KOPT-K1 (cell line): ENCODE results near the gene PNPLA5.

Source experiments
- H3K27ac ChIP-seq: fragments of 200-600 bp; sonication (generic); 2 replicates; pipeline ENCODE4 v1.5.1; 2016; ENCODE audit warnings: antibody characterized with exemption, mild to moderate bottlenecking, low read depth, low read length; ENCODE audit not compliant: poor library complexity, severe bottlenecking
- H3K36me3 ChIP-seq: fragments of 200-600 bp; sonication (generic); 2 replicates; pipeline ENCODE4 v1.5.1; 2017; ENCODE audit warnings: antibody characterized with exemption, mild to moderate bottlenecking, low read length, moderate library complexity; ENCODE audit not compliant: insufficient read depth
- H3K9me3 ChIP-seq: fragments of 200-600 bp; sonication (generic); 2 replicates; pipeline ENCODE4 v1.5.1; 2017; ENCODE audit warnings: antibody characterized with exemption, low read length, mild to moderate bottlenecking; ENCODE audit not compliant: insufficient read depth, poor library complexity, severe bottlenecking

Gene PNPLA5

DNA sequence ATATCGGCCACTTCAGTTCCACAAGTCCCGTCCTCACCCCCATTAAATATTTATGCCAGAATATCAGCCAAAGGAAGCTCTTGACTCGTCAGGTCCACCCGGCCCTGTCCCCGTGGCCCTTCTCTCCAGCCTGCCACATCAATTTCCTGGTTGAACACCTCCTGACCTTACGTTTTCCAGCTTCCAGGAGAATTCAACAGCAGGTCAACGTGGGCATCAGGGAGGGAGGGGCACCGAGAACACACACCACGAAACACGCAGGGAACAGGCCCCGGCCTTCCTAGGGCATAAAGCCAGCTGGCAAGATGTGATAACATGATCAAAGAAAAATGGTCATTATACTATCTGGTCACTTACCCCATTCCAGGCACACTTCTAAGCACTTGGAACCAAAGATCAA, 44.8 kb downstream of the PNPLA5 start:
- Histone ChIP-seq H3K9me3 (no peaks in the 10 kb centered on the region), H3K36me3 (no peaks in the 10 kb centered on the region), H3K27ac (no peak overlapping the region)

DNA sequence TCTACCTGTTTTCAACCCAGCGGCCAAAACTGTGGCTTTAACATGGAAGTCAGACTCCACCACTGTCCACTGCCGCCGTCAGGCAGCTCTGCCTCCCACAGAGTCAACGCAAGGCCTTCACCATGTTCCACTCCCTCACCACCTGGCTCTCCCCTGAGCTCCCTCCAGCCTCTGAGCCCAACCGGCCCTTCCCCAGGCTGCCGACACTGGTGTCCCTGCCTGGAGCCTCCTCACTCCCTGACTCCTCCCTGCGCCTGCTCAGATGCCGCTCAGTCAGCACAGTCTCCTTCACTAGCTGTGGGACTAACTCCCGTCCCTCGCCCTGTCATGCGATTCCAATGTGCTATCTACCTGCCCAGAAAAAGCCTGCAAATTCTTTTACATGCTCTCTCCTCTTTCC, 45.8 kb downstream of the PNPLA5 start:
- Histone ChIP-seq H3K27ac (no peak overlapping the region), H3K36me3 (no peaks in the 10 kb centered on the region), H3K9me3 (no peaks in the 10 kb centered on the region)

DNA sequence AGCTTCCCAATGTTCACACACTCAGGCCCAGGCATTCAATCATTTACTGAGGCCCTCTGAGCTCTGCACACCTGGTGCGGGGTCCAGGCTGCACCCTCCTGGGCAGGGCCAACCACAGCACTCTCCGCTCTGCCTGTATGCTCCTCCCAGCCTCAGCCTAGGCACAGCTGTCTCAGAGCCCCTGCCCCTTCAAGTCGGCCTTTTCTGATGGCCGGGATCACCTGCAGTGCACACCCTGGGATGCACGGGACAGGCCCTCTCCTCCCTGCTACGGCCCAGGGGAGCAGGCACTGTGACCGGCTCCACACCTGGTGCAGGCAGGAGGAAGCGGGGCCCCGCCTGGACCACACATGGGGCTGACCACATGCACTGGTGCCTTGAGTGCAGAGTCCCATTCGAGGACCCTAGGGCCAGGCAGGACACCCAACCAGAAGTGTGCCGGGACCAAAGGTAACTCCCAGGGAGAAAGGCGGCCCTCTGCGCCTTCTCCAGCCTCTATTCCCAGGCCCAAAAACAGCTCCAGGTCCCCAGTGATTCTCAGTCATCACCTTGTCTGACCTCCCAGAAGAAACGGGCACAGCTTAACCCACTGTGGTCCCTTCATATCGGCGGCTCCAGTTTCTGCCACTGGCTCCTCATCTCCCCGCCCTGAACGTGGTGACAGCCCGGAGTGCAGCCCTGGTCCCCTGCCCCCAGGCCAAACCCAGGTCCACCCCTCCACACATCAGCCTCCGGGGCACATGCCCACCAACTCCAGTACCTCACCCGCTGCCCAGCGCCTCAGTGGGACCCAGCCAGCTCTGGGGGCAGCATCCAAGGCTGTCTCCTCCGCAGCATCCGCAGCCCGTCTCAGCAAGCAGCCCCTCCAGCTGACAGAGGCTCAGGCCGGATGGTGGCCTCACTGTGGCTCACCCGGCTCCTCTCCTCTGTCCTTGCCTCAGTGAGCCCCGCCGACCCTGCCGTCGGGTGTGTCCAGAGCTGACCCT, 47.0 kb downstream of the PNPLA5 start:
- Histone ChIP-seq H3K36me3 (no peaks in the 10 kb centered on the region), H3K27ac (no peak overlapping the region), H3K9me3 (no peaks in the 10 kb centered on the region)

DNA sequence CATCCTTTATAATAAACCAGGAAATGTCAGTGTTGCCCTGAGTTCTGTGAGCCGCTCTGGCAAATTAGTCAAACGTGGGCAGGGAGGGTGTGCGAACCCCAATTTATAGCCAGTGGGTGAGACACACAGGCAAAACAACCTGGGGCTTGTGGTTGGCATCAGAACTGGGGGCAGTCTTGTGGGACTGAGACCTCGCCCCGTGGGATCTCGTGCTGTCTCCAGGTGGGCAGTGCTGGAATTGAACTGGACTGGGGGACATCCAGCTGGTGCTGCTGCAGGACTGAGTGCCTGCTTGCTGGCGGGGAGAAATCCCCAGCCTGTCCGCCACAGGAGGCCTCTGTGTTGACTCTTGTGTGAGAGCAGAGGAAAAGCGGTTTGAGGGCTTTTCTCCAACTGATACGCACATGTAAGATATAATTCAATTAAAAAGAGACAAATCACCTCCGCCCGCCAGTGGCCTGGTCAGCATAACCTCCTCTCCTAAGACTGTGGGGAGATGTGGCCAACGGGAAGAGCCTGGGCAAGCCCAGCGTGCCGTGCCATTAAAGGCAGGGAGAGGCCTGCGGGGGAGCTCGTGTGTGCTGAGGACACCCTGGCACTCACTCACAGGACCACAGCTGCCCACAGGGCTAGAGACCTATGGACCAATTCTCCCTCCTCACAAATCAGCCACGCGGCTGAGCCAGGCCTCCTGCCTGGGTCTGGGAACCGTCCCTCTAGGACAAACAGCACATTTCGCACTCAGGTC, 47.9 kb downstream of the PNPLA5 start:
- Histone ChIP-seq H3K9me3 (no peaks in the 10 kb centered on the region), H3K36me3 (no peaks in the 10 kb centered on the region), H3K27ac (no peak overlapping the region)

DNA sequence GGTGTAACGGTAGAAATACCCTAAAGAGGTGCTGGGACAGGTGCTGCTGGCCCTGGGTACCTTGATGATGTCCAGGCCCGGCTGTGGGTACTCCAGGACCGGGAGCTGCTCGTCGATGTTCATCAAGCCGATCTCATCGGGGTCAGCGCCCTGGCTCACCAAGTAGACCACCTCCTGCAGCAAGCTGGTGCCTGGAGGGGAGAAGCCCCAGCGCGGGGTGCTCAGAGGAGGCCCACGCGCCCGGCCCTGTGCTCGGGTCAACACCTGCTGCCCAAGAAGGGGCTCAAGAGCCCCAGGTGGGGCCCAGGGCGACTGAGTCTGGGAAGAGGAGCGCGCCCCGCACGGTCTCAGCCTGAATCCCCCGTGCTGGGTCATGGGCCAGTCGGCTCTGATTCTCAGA, 50.1 kb downstream of the PNPLA5 start:
- no peaks in the 10 kb centered on the region for H3K36me3 ChIP-seq
- H3K27ac ChIP-seq, result no peak overlapping the region

DNA sequence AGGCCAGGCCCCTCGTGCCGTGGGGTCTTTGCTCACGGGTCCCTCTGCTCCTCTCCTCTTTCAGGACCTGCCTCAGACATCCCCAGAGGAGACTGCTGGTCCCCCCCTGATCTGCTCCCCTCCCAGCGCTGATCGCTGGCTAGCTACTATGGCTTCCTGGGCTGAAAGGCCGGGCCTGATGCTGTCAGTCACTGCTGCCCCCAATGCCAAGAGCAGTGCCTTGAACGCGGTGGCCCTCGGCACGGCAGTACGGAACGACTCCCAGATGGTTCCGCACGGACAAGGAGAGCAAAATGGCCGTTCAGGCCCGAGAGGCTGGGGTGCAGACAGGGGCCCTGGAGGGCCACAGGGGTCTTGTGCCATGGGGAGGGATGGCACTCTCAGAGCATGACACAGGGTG, 51.0 kb downstream of the PNPLA5 start:
- Histone ChIP-seq H3K36me3 (no peaks in the 10 kb centered on the region), H3K27ac (no peak overlapping the region)

More for the DNA sequence above, 50.1 kb downstream of the PNPLA5 start:
- no peaks in the 10 kb centered on the region for H3K9me3 ChIP-seq

DNA sequence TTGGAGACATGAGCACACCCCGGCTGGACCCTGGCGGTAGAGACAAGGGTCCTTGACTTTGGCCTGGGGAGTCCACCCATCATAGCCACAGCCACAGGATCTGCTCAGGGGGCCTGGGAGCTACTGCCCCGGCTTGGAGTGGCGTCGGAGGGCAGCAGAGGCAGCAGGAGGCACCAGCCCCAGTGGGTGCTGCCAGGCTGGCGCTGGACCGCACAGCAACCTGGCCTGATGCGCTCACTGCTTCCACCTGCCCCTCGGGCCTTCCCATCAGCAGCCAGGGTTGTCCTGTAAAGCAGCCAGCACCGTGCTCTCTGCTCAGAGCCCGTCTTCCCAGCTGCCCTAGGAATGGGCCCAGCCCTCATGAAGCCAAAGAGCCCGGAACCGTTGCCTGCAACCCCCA, 51.4 kb downstream of the PNPLA5 start:
- Histone ChIP-seq H3K36me3 (no peaks in the 10 kb centered on the region), H3K9me3 (no peaks in the 10 kb centered on the region), H3K27ac (no peak overlapping the region)

More for the DNA sequence above, 51.0 kb downstream of the PNPLA5 start:
- H3K9me3 ChIP-seq, result no peaks in the 10 kb centered on the region

DNA sequence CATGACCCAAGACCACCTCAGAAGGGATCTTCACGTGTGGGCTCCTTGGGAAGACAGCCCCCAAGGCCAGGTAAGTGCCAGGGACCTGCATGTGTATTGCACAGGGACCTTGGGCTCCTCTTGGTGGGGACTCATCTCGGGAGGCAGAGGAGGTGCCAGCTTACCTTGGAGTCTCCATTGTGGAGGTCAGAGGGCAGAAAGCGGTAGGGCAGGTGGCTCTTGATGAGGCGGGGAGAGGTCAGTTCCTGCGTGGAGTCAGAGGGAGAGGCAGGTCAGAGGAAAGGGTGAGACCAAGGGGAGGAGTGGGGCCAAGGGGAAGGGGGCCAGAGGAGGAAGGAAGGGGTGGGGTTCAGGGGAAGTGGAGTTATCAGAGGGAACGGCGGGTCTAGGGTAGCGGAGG, 52.0 kb downstream of the PNPLA5 start:
- H3K27ac ChIP-seq, result no peak overlapping the region
- no peaks in the 10 kb centered on the region for H3K36me3 ChIP-seq
- no peaks in the 10 kb centered on the region for H3K9me3 ChIP-seq

DNA sequence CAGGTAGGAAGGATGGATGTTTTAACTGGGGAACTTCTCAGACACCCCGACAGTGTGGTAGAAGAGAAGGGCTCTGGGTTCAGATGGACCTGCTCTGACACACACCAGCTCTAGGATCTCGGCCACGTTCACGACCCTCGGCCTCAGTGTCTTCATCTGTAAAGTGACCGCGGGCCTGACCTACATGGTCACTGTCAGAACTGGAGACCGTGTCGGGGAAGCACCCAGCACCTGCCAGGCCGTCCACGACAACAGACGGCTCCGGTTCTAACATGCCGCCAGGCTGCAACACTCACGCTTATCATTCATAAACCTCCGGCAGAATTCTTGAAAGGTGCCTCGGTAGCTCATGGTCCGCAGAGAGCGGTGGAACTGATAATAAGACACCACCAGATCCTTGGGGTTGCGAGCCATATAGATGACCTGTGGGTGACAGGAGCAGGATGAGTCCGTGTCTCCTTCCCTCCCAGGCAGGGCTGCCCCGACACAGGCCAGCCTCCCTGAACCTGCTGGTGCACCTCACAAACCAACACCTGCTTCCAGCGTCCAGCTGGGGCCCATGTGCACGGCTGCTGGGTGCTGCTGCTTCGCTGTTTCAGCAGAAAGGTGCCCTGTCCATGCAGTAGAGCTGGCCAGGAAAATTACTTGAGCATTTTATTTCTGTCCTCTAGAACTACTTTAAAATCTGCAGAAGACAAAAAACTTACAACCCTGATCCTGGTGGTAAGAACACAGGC, 53.1 kb downstream of the PNPLA5 start:
- no peaks in the 10 kb centered on the region for H3K9me3 ChIP-seq
- no peak overlapping the region for H3K27ac ChIP-seq
- H3K36me3 ChIP-seq, result no peaks in the 10 kb centered on the region

DNA sequence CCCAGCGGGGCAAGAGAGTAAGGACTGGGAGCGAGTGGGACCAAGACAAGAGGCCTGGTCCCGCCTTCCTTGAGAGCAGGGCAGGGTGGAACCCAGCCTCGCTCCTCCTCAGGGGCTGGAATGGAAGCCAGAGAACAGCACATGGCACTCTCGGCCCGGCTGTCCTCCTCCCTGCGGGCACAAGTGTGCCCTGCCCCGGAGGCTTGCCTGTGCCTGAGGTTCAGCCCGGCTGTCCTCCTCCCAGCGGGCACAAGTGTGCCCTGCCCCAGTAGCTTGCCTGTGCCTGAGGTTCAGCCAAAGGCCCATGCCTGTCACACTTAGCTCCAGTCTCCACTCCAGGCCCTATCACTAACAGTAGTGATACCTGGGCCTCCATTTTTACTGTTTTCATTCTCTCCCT, 53.7 kb downstream of the PNPLA5 start:
- H3K27ac ChIP-seq, result no peak overlapping the region
- H3K9me3 ChIP-seq, result no peaks in the 10 kb centered on the region
- H3K36me3 ChIP-seq, result no peaks in the 10 kb centered on the region

DNA sequence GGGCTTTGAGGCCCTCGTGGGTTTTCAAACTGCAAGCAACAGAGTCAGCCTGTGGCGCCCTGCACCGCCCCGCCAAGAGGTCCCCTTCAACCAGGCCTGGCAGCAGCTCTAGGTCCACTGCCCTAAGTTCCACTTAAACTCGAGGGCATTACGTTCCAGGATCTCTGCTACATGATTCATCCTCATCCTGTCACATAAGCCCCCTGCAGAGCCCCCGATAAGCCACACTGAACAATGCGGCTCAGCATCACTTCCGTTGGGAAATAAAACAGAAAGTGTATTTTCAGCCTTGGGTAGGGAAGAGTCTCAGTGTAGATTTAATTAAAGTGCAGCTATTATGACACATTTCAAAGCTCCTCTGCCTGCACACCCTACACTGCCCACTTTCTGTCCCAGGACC, 54.1 kb downstream of the PNPLA5 start:
- H3K9me3 ChIP-seq, result no peaks in the 10 kb centered on the region
- H3K27ac ChIP-seq, result no peak overlapping the region
- no peaks in the 10 kb centered on the region for H3K36me3 ChIP-seq

DNA sequence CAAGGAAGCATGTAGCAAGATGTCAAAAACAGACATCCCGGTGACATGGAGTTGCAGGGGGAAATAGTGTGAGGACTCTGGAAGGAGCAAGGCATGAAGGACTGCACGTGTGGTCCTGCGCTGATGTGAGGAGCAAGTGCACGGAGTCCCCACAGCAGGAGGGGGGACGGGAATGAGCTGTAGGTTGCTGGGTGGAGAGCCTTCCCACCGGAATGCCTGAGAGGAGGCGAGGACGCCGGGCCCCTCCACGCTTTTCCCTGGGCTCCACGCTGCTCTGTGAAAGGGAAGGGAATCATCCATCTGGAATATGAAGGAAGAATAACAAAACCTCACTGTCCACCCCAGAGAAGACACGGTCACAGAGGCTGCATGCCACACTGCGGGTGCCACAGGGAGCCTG, 56.1 kb downstream of the PNPLA5 start:
- Histone ChIP-seq H3K36me3 (no peaks in the 10 kb centered on the region), H3K9me3 (no peaks in the 10 kb centered on the region)

DNA sequence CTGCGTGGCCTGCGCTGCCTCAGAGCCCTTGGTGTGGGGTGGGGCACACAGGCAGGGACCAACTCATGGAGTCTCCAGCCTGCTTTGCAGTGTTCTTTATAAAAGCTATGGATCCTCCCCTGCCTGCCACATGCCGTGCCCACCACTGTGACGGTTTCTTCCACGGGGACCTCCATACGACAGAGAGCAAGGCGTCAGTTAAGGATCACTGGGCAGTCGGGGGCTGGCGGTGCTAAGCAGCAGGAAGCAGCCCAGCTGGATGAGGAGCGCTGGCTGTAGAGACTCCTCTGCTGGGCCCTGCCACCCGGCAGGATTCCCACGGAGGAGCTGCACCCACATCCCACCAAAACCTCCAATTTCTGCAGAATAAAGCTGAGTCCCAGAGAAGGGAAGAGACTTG, 56.6 kb downstream of the PNPLA5 start:
- no peaks in the 10 kb centered on the region for H3K36me3 ChIP-seq

More for the DNA sequence above, 56.1 kb downstream of the PNPLA5 start:
- no peak overlapping the region for H3K27ac ChIP-seq

DNA sequence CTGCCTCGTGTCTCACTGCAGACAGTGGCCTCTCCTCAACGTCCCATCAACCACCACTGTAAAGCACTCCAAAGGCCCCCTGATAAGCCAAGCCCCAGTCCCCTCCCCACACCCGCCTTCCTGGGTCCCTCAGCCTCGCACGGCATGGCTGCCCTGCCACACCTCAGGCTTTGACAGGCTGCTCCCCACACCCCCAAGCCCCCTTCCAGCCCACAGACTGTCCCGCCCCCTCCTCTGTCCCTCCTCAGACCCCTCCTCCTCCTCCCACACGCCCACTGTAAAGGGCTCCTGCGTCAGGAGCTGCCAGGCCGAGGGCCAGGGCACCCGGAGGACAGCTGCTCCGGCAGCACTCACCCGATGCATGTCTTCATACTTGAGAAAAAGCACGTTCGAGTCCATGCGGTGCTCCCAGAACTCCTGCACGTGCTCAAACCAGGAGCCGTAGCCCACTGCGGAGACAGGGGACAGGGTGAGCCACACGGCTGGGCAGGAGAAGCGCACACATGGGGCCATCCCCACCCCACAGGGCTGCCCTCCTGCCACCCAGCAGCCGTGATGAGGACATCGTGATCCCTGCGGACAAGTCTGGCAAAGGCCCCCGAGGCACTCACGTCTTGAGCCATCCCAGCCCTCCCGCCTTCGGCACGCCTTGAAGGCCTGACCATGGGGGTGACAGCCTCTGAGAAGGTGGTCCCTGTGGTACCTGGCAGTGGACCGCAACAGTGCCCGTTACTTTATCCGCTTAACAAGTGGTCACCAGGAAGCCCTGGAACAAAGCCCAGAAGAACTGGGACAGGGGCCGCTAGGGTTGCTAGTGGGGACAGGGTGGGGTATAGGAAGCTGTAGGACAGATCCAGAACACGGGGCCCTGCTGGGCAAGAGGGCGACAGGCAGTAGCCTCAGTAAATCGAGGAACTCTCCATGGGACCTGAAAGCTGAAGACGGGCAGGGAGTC, 58.2 kb downstream of the PNPLA5 start:
- no peak overlapping the region for H3K27ac ChIP-seq
- no peaks in the 10 kb centered on the region for H3K36me3 ChIP-seq
- no peaks in the 10 kb centered on the region for H3K9me3 ChIP-seq

More for the DNA sequence above, 56.6 kb downstream of the PNPLA5 start:
- Histone ChIP-seq H3K27ac (no peak overlapping the region), H3K9me3 (no peaks in the 10 kb centered on the region)
